Peyer's patch (tissue), 4 donors: ENCODE measurements around the gene FOXC1.

Experiments
- POLR2A ChIP-seq, 2 donors: fragments of 450-650 bp; IDR thresholded peaks; one replicate each; pipeline ENCODE4 v1.5.1; 2017; ENCODE audit warnings: antibody characterized with exemption in 2 of 2, mild to moderate bottlenecking in 2 of 2, moderate library complexity in 2 of 2
- TF ChIP-seq, protein P1 (sequence below), 6 experiments: fragments of 450-650 bp in 4 of 6; fragments of 200-600 bp in 2 of 6; sonication (generic) in 1 of 6; IDR thresholded peaks; one replicate each; pipeline ENCODE4 v1.5.1; 2017 to 2019; ENCODE audit warnings: antibody characterized with exemption in 6 of 6, mild to moderate bottlenecking in 3 of 6, moderate library complexity in 1 of 6

DNA sequence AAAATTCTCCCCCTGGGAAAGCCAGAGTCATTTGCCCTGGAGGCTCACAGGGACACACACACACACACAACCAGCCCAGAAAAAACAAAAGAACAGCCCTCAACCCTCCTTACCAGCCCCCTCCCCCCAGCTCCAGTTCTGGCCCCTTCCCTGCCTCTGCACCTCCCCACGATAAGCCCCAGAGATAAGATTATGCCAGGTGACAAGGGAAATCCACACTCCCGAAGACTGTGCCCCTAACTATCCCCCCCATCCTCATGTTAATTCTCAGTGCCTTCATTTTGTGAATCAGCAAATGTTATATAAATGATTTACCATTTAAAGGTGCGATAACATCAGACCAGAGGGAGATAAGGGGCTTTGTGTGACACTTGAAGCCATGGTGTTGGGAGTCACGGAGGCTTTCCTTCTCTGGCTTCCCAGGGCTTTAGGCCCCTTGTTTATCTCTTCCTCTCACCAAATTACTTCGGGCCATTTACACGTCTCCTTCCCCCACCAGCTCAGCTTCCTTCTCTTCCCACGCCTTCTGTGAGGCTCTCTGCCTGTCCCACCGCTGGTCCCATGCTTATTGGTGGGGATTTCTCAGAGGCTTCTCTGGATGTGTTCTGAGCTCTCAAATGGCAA lies 12.5 kb upstream of the FOXC1 start:
- TF ChIP-seq, protein P1, sequence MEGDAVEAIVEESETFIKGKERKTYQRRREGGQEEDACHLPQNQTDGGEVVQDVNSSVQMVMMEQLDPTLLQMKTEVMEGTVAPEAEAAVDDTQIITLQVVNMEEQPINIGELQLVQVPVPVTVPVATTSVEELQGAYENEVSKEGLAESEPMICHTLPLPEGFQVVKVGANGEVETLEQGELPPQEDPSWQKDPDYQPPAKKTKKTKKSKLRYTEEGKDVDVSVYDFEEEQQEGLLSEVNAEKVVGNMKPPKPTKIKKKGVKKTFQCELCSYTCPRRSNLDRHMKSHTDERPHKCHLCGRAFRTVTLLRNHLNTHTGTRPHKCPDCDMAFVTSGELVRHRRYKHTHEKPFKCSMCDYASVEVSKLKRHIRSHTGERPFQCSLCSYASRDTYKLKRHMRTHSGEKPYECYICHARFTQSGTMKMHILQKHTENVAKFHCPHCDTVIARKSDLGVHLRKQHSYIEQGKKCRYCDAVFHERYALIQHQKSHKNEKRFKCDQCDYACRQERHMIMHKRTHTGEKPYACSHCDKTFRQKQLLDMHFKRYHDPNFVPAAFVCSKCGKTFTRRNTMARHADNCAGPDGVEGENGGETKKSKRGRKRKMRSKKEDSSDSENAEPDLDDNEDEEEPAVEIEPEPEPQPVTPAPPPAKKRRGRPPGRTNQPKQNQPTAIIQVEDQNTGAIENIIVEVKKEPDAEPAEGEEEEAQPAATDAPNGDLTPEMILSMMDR (IDR thresholded peaks at IDR 0.05) = no peak
- no peak for TF ChIP-seq POLR2A (IDR thresholded peaks at IDR 0.05)
